GM12874 (cell line): Measurements from ENCODE around the gene KMT5B.

Experiments used
- TF ChIP-seq, protein P1 (sequence below): IDR thresholded peaks from 2 replicates; pipeline ENCODE4 v1.5.1; 2011; ENCODE audit warnings: low read depth, mild to moderate bottlenecking, control low read depth, low read length, moderate library complexity; ENCODE audit not compliant: insufficient read depth

Gene KMT5B

GRCh38 chr11:68135161-68135560 is 77.9 kb downstream of the KMT5B start:
- TF ChIP-seq, protein P1, sequence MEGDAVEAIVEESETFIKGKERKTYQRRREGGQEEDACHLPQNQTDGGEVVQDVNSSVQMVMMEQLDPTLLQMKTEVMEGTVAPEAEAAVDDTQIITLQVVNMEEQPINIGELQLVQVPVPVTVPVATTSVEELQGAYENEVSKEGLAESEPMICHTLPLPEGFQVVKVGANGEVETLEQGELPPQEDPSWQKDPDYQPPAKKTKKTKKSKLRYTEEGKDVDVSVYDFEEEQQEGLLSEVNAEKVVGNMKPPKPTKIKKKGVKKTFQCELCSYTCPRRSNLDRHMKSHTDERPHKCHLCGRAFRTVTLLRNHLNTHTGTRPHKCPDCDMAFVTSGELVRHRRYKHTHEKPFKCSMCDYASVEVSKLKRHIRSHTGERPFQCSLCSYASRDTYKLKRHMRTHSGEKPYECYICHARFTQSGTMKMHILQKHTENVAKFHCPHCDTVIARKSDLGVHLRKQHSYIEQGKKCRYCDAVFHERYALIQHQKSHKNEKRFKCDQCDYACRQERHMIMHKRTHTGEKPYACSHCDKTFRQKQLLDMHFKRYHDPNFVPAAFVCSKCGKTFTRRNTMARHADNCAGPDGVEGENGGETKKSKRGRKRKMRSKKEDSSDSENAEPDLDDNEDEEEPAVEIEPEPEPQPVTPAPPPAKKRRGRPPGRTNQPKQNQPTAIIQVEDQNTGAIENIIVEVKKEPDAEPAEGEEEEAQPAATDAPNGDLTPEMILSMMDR, result no peak

- TF ChIP-seq, protein P1, result no peak
These were observed 79.3 kb downstream of the KMT5B start for GRCh38 chr11:68133761-68134160.

GRCh38 chr11:68130121-68130520 is 83.0 kb downstream of the KMT5B start:
- TF ChIP-seq, protein P1, result no peak

- TF ChIP-seq, protein P1, result no peak
These were observed 84.3 kb downstream of the KMT5B start for GRCh38 chr11:68128682-68129327.

DNA sequence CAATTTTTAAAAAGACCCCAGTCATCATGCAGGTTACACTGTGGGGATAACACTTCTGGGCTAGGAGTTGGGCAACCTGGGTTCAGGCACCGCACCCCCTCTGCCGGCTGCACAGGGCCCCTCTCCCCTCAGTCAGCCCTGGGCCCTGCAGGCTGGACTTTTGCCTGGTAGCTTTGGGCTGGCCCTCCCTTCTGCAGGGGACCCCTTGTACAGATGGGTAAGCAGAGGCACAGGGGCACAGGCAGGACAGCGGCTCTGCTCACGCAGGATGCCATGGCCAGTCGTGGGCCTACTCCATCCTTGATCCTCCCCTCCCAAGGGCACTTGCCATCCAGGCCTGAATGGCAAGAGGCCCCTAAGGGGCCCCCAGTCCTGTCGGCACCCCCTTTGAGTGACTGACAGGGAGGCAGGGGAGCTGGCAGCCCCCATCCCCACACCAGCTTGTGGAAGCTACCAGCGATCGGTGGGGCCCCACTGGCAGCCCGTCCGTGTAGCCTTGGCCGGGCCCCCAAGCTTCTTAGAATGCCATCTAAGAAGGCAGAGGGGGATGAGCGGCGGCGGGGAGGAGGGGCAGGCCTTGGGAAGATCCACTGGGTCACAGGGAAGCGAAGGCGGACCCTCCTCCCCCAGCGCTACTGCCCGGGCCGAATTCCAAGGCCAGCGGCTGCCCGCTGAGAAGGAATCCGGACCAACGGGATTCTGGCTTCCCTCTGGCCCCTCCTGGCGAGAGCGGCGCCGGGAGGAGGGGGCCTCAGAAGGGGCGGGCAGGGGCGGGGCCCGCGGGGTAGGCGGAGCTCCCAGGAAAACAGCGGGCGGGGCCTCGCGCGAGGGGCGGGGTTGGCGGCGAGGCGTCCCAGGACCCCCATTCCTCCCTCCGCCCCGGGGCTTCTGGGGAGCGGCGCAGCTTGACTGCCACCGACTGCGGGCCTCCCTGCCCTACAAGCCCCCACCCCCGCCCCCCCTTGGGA is 85.1 kb downstream of the KMT5B start:
- TF ChIP-seq, protein P1, result no peak

- TF ChIP-seq, protein P1, result no peak
These were observed 87.9 kb downstream of the KMT5B start for GRCh38 chr11:68125164-68125563.

- TF ChIP-seq, protein P1, result no peak
These were observed 90.1 kb downstream of the KMT5B start for GRCh38 chr11:68122936-68123539.
